ENCODE results near the gene ZP1.
A peak's percentile ranks its signal among the peaks of the same experiment; 100 is the strongest.

Gene ZP1

GRCh38 chr11:60912851-60913528, 45.6 kb downstream of the ZP1 start:
- FAIRE-seq = no peak

- peak; percentile 68 for FAIRE-seq
Observed at GRCh38 chr11:60913793-60914632, 46.7 kb downstream of the ZP1 start, which contains the start of gene TMEM109. Gene TMEM109, plus strand, starts transcription at chr11:60914158. Its CDS starts 5,536 bp downstream, at chr11:60919694.

GRCh38 chr11:60914633-60915247, 47.4 kb downstream of the ZP1 start:
- no peak for FAIRE-seq

- FAIRE-seq = no peak
Observed at GRCh38 chr11:60915248-60915914, 48.0 kb downstream of the ZP1 start.

- no peak for FAIRE-seq
Observed at GRCh38 chr11:60916669-60917206, 49.4 kb downstream of the ZP1 start.

- FAIRE-seq = no peak
Observed at GRCh38 chr11:60917267-60917666, 49.9 kb downstream of the ZP1 start.

GRCh38 chr11:60918251-60918938, 51.1 kb downstream of the ZP1 start:
- FAIRE-seq = no peak

GRCh38 chr11:60918939-60919265, 51.6 kb downstream of the ZP1 start:
- no peak for FAIRE-seq

- no peak for FAIRE-seq
Observed at GRCh38 chr11:60919320-60919719, 52.0 kb downstream of the ZP1 start.

- FAIRE-seq = no peak
Observed at GRCh38 chr11:60919956-60920355, 52.6 kb downstream of the ZP1 start.

- no peak for FAIRE-seq
Observed at GRCh38 chr11:60921259-60921658, 53.9 kb downstream of the ZP1 start.

- FAIRE-seq = no peak
Observed at GRCh38 chr11:60921777-60922335, 54.5 kb downstream of the ZP1 start.

- no peak for FAIRE-seq
Observed at GRCh38 chr11:60922906-60923305, 55.6 kb downstream of the ZP1 start.

- FAIRE-seq = no peak
Observed at GRCh38 chr11:60923326-60923725, 56.0 kb downstream of the ZP1 start.

- FAIRE-seq = no peak
Observed at GRCh38 chr11:60923800-60924109, 56.4 kb downstream of the ZP1 start.

- FAIRE-seq = no peak
Observed at GRCh38 chr11:60924110-60924905, 57.0 kb downstream of the ZP1 start, which contains the start of gene TMEM132A. Gene TMEM132A, plus strand, starts transcription at chr11:60924460. Its CDS starts 174 bp downstream, at chr11:60924634.

Measured in A204.1 (cell line).